B cell (primary cell): Measurements from ENCODE around the gene NGEF. TPM values are rescaled to one million over a fixed set of nuclear protein-coding genes. Genes with fewer than 3 reads are reported as not detected.
A peak's percentile ranks its signal among the peaks of the same experiment; 100 is the strongest.

ENCODE experiments used
- ATAC-seq: fragments of 200-7000 bp; cut with Tn5 transposase; one replicate; pipeline ENCODE4 v1.10.0; 2021; ENCODE audit warnings: low read depth, mild to moderate bottlenecking, moderate number of reproducible peaks, moderate library complexity
- CTCF ChIA-PET: fragments of 350-600 bp; sonication (Branson Sonifier 250); formaldehyde crosslinking; loops from one replicate; lab custom pipeline; 2021; ENCODE audit warnings: antibody characterized with exemption, inconsistent platforms; lab: Charles Lee
- POLR2A ChIA-PET: fragments of 350-600 bp; sonication (Branson Sonifier 250); formaldehyde crosslinking; loops from one replicate; lab custom pipeline; 2021; ENCODE audit warnings: antibody characterized with exemption; lab: Charles Lee
- DNase-seq: peaks from one replicate; pipeline ENCODE4 v3.0.0; 2013
- H2AFZ ChIP-seq: 2 replicates; pipeline ENCODE4 v1.6.1; 2012; ENCODE audit warnings: mild to moderate bottlenecking, low read depth, low read length; ENCODE audit not compliant: insufficient read depth, poor library complexity, severe bottlenecking
- H3K27ac ChIP-seq, 2 donors: 1 replicate in 1 of 2; 2 replicates in 1 of 2; pipeline ENCODE4 v1.5.1; 2012 to 2013; ENCODE audit warnings: low read length in 2 of 2, mild to moderate bottlenecking in 2 of 2, moderate library complexity in 1 of 2
- H3K27me3 ChIP-seq, 4 experiments: fragments of 200-600 bp in 1 of 4; sonication (generic) in 1 of 4; replicated peaks in 1 of 4; 1 replicate in 2 of 4; 2 replicates in 2 of 4; pipeline versions ENCODE4 v1.6.1 to v1.7.0; 2013 to 2016; ENCODE audit warnings: low read length in 3 of 4, mild to moderate bottlenecking in 2 of 4, mixed read lengths in 1 of 4, moderate library complexity in 1 of 4; ENCODE audit not compliant: insufficient read depth in 4 of 4, control insufficient read depth in 3 of 4; ENCODE audit errors: control extremely low read depth in 1 of 4
- H3K36me3 ChIP-seq, 2 experiments: replicated peaks in 1 of 2; 1 replicate in 1 of 2; 2 replicates in 1 of 2; pipeline versions ENCODE4 v1.6.1 to v1.7.1; 2013; ENCODE audit warnings: low read length in 1 of 2; ENCODE audit not compliant: insufficient read depth in 2 of 2, control insufficient read depth in 1 of 2; ENCODE audit errors: control extremely low read depth in 1 of 2, extremely low read depth in 1 of 2
- H3K4me1 ChIP-seq, 2 donors: fragments of 200-600 bp in 1 of 2; sonication (generic) in 1 of 2; 1 replicate in 1 of 2; 2 replicates in 1 of 2; pipeline versions ENCODE4 v1.5.1 to v1.6.1; 2013 to 2017; ENCODE audit warnings: low read length in 2 of 2; ENCODE audit not compliant: control insufficient read depth in 2 of 2, insufficient read depth in 2 of 2
- H3K4me2 ChIP-seq: replicated peaks from 2 replicates; pipeline ENCODE3; 2012; ENCODE audit warnings: mild to moderate bottlenecking, low read depth, low read length; ENCODE audit not compliant: poor library complexity, severe bottlenecking
- H3K4me3 ChIP-seq, 5 experiments: fragments of 200-600 bp in 1 of 5; sonication (generic) in 1 of 5; 1 replicate in 3 of 5; 2 replicates in 2 of 5; pipeline versions ENCODE4 v1.5.1 to v1.7.0; 2011 to 2016; ENCODE audit warnings: low read length in 4 of 5, mild to moderate bottlenecking in 4 of 5, low read depth in 2 of 5, control low read depth in 1 of 5, moderate library complexity in 1 of 5; ENCODE audit not compliant: insufficient read depth in 1 of 5; ENCODE audit errors: control extremely low read depth in 1 of 5, extremely low read depth in 1 of 5
- H3K79me2 ChIP-seq: fragments of 200-600 bp; sonication (generic); one replicate; pipeline ENCODE4 v1.6.0; 2016; ENCODE audit warnings: low read length; ENCODE audit not compliant: control insufficient read depth, insufficient read depth
- H3K9ac ChIP-seq: fragments of 200-600 bp; sonication (generic); 2 replicates; pipeline ENCODE4 v1.6.1; 2017; ENCODE audit warnings: mild to moderate bottlenecking, low read length, moderate library complexity
- H3K9me3 ChIP-seq, 3 donors: one replicate each; pipeline versions ENCODE4 v1.6.1 to v1.7.1; 2013; ENCODE audit warnings: low read length in 2 of 3; ENCODE audit not compliant: control insufficient read depth in 2 of 3, insufficient read depth in 1 of 3; ENCODE audit errors: control extremely low read depth in 1 of 3
- H4K20me1 ChIP-seq: 2 replicates; pipeline ENCODE4 v1.6.0; 2012; ENCODE audit warnings: mild to moderate bottlenecking, low read length; ENCODE audit not compliant: insufficient read depth, control insufficient read depth, poor library complexity, severe bottlenecking
- H3K27ac Mint-ChIP-seq: one replicate; pipeline ENCODE4 v1.8.0; 2021; ENCODE audit warnings: mixed read lengths
- H3K27me3 Mint-ChIP-seq: one replicate; pipeline ENCODE4 v1.8.0; 2021; ENCODE audit warnings: mixed read lengths
- H3K4me1 Mint-ChIP-seq: one replicate; pipeline ENCODE4 v1.8.0; 2021; ENCODE audit warnings: mixed read lengths
- H3K4me3 Mint-ChIP-seq: one replicate; pipeline ENCODE4 v1.8.0; 2021; ENCODE audit warnings: mixed read lengths
- H3K9me3 Mint-ChIP-seq: one replicate; pipeline ENCODE4 v1.8.0; 2022; ENCODE audit warnings: mixed read lengths; ENCODE audit not compliant: insufficient read depth
- CTCF ChIP-seq: fragments of 200-600 bp; IDR thresholded peaks from one replicate; pipeline ENCODE4 v1.8.0; 2022; ENCODE audit warnings: antibody characterized with exemption, mild to moderate bottlenecking
- EZH2 ChIP-seq: IDR thresholded peaks from 2 replicates; pipeline ENCODE4 v1.6.1; 2012; ENCODE audit warnings: borderline replicate concordance, low read depth, mild to moderate bottlenecking, moderate library complexity, low read length; ENCODE audit not compliant: insufficient read depth, poor library complexity, severe bottlenecking
- WGBS: methylation state at CpG from one replicate; pipeline ENCODE4 v1.1.5; 2013; ENCODE audit warnings: missing lambda C conversion rate; ENCODE audit not compliant: insufficient coverage; 5-methylcytosine and 5-hydroxymethylcytosine counted together
- intact Hi-C: fragments of 100-400 bp; cut with micrococcal nuclease; formaldehyde crosslinking; loops from one replicate; pipeline ENCODE4 v1.10.0; 2022
- polyA plus RNA-seq: library from polyadenylated mRNA; depleted of rRNA; stranded (reverse); fragments of >200 nt; gene quantifications from 2 replicates; pipeline ENCODE4 v1.2.3, GENCODE V29; 2012
- total RNA-seq, 2 donors: library from RNA; stranded (reverse); fragments of 120-200 nt in 1 of 2; gene quantifications; 1 replicate in 1 of 2; 2 replicates in 1 of 2; pipeline versions ENCODE4 v1.2.3 to v1.2.4, GENCODE V29; 2013 to 2022

NGEF gene
- total and polyA plus RNA-seq, 2 donors (not counting 1 experiment from before 2014, with no cell fraction given): not detected

- intact Hi-C loops: no loop called here
- Mint-ChIP-seq H3K4me3 (no peak overlapping the region), H3K9me3 (no peaks in the 10 kb centered on the region), H3K27me3 (peaks cover 36% of the 10 kb centered on the region), H3K27ac (no peak overlapping the region), H3K4me1 (no peaks in the 10 kb centered on the region)
- Histone ChIP-seq H4K20me1 (no peaks in the 10 kb centered on the region), H3K9me3 (peaks cover 0 to 1% (median 0%) of the 10 kb centered on the region in 3 donors), H3K4me2 (no peak overlapping the region), H3K9ac (no peak overlapping the region), H3K4me1 (no peaks in the 10 kb centered on the region), H3K4me3 (no peak overlapping the region), H3K36me3 (no peaks in the 10 kb centered on the region), H3K27me3 (peaks cover 0 to 12% (median 0%) of the 10 kb centered on the region in 4 experiments), H2AFZ (no peak overlapping the region), H3K27ac (no peak overlapping the region), H3K79me2 (no peaks in the 10 kb centered on the region)
- POLR2A ChIA-PET: no interaction called here
- ATAC-seq: no peak
- no peak for DNase-seq
- CTCF ChIA-PET: interaction anchor here (1.3 kb wide), 1 partner anchor 48 kb away, joined by 3 read pairs; no protein-coding TSS in a partner anchor
- 88% methylated on average over 7 of the region's 7 CpGs for WGBS
- TF ChIP-seq EZH2 (no peak), CTCF (no peak)
These were observed 32.4 kb downstream of the NGEF start for GRCh38 chr2:232980683-232981082.

- no peak for DNase-seq
These were observed 33.1 kb downstream of the NGEF start for GRCh38 chr2:232979871-232980461.

More at GRCh38 chr2:232979871-232980461, 33.1 kb downstream of the NGEF start:
- H3K27ac ChIP-seq: no peak overlapping the region
- Mint-ChIP-seq H3K27me3 (peaks cover 38% of the 10 kb centered on the region), H3K27ac (peak overlapping the region; percentile 17), H3K9me3 (no peaks in the 10 kb centered on the region), H3K4me1 (no peaks in the 10 kb centered on the region), H3K4me3 (no peak overlapping the region)
- H3K79me2 ChIP-seq: no peaks in the 10 kb centered on the region
- intact Hi-C loops: no loop called here
- no peak overlapping the region for H3K9ac ChIP-seq
- no peak overlapping the region for H3K4me2 ChIP-seq
- no peaks in the 10 kb centered on the region for H4K20me1 ChIP-seq
- no peaks in the 10 kb centered on the region for H3K4me1 ChIP-seq
- ChIA-PET POLR2A (no interaction called here), CTCF (interaction anchor here (0.6 kb wide), 1 partner anchor 1860 kb away, joined by 3 read pairs; no protein-coding TSS in a partner anchor)
- TF ChIP-seq EZH2: no peak
- no peak for TF ChIP-seq CTCF
- WGBS: 87% methylated on average over 4 of the region's 7 CpGs
- H2AFZ ChIP-seq: no peak overlapping the region
- ATAC-seq: no peak
- H3K9me3 ChIP-seq: no peaks in the 10 kb centered on the region
- peaks cover 0 to 12% (median 0%) of the 10 kb centered on the region in 4 experiments for H3K27me3 ChIP-seq
- H3K4me3 ChIP-seq: no peak overlapping the region
- no peaks in the 10 kb centered on the region for H3K36me3 ChIP-seq
